Cardiac muscle cell (in vitro differentiated cells and primary cell): ENCODE results near the gene REPIN1. TPM values are rescaled to one million over a fixed set of nuclear protein-coding genes. Genes with fewer than 3 reads are reported as not detected.

ENCODE experiments used
- DNase-seq, 2 donors: peaks; one replicate each; pipeline versions ENCODE4 v3.0.0 to v3.0.0-alpha.2; 2010 to 2017; ENCODE audit warnings: low read depth in 1 of 2, low spot score in 1 of 2
- H3K27ac ChIP-seq: fragments of 200-600 bp; sonication (generic); 2 replicates; pipeline ENCODE4 v1.5.1; 2016
- H3K27me3 ChIP-seq: fragments of 200-600 bp; sonication (generic); 2 replicates; pipeline ENCODE4 v1.6.0; 2016; ENCODE audit warnings: control low read depth
- H3K36me3 ChIP-seq: fragments of 200-600 bp; sonication (generic); 2 replicates; pipeline ENCODE4 v1.5.1; 2016; ENCODE audit warnings: control low read depth
- H3K4me1 ChIP-seq: fragments of 200-600 bp; sonication (generic); 2 replicates; pipeline ENCODE4 v1.8.1; 2017; ENCODE audit warnings: low read depth, mild to moderate bottlenecking, mixed run types
- H3K4me3 ChIP-seq: fragments of 200-600 bp; sonication (generic); 2 replicates; pipeline ENCODE4 v1.5.1; 2016; ENCODE audit warnings: mild to moderate bottlenecking
- H3K9me3 ChIP-seq: fragments of 200-600 bp; sonication (generic); 2 replicates; pipeline ENCODE4 v1.5.1; 2017; ENCODE audit warnings: low read depth, mild to moderate bottlenecking, control low read depth
- CTCF ChIP-seq: IDR thresholded peaks from 2 replicates; pipeline ENCODE4 v1.5.1; 2012; ENCODE audit warnings: low read depth, mild to moderate bottlenecking, low read length
- polyA plus RNA-seq: library from polyadenylated mRNA; unstranded; fragments of >200 nt; fragmentation: Nextera tagmentation; extraction: Ambion mirVana; gene quantifications from 2 replicates; pipeline ENCODE4 v1.2.1, GENCODE V29; 2016
- total RNA-seq: library from RNA; depleted of rRNA; stranded (reverse); fragments of >200 nt; gene quantifications from 2 replicates; pipeline ENCODE4 v1.2.3, GENCODE V29; 2016

The REPIN1 gene
- total and polyA plus RNA-seq, 2 experiments from 2014 or later, result 185 to 270 TPM

- peak overlapping the region; percentile 92 for H3K27ac ChIP-seq
- H3K4me1 ChIP-seq, result peaks cover 47% of the 10 kb centered on the region
- DNase-seq, result no peak
- no peaks in the 10 kb centered on the region for H3K27me3 ChIP-seq
- H3K4me3 ChIP-seq, result no peak overlapping the region
- H3K36me3 ChIP-seq, result peaks cover 16% of the 10 kb centered on the region
- no peaks in the 10 kb centered on the region for H3K9me3 ChIP-seq
- TF ChIP-seq CTCF, result no peak
Observed at GRCh38 chr7:150372271-150373048, 3.8 kb downstream of the REPIN1 start.

GRCh38 chr7:150373049-150373801 lies 4.6 kb downstream of the REPIN1 start:
- no peaks in the 10 kb centered on the region for H3K9me3 ChIP-seq
- peaks cover 44% of the 10 kb centered on the region for H3K4me1 ChIP-seq
- H3K27ac ChIP-seq, result peak overlapping the region; percentile 92
- TF ChIP-seq CTCF, result no peak
- no peak overlapping the region for H3K4me3 ChIP-seq
- H3K36me3 ChIP-seq, result peaks cover 16% of the 10 kb centered on the region
- H3K27me3 ChIP-seq, result no peaks in the 10 kb centered on the region
- DNase-seq, result peak in 1 of 2 donors; percentile 82

GRCh38 chr7:150374026-150374425 lies 5.4 kb downstream of the REPIN1 start:
- no peaks in the 10 kb centered on the region for H3K27me3 ChIP-seq
- DNase-seq, result no peak
- peak overlapping the region; percentile 92 for H3K27ac ChIP-seq
- no peak for TF ChIP-seq CTCF
- H3K4me3 ChIP-seq, result no peak overlapping the region
- H3K9me3 ChIP-seq, result no peaks in the 10 kb centered on the region
- H3K36me3 ChIP-seq, result peaks cover 16% of the 10 kb centered on the region
- H3K4me1 ChIP-seq, result peaks cover 44% of the 10 kb centered on the region

GRCh38 chr7:150374472-150374871 lies 5.8 kb downstream of the REPIN1 start:
- H3K27ac ChIP-seq, result peak overlapping the region; percentile 92
- H3K4me3 ChIP-seq, result no peak overlapping the region
- H3K36me3 ChIP-seq, result peaks cover 16% of the 10 kb centered on the region
- H3K9me3 ChIP-seq, result no peaks in the 10 kb centered on the region
- H3K4me1 ChIP-seq, result peaks cover 44% of the 10 kb centered on the region
- H3K27me3 ChIP-seq, result no peaks in the 10 kb centered on the region
- no peak for TF ChIP-seq CTCF
- peak in 1 of 2 donors; percentile 61 for DNase-seq

- Histone ChIP-seq H3K9me3 (no peaks in the 10 kb centered on the region), H3K4me1 (peaks cover 36% of the 10 kb centered on the region), H3K36me3 (peaks cover 11% of the 10 kb centered on the region), H3K27me3 (no peaks in the 10 kb centered on the region), H3K27ac (peak overlapping the region; percentile 92), H3K4me3 (no peak overlapping the region)
- no peak for TF ChIP-seq CTCF
- no peak for DNase-seq
Observed at GRCh38 chr7:150375662-150376521, 7.3 kb downstream of the REPIN1 start.
